HuH-7.5 (cell line): Measurements from ENCODE around the gene NECTIN1.

Experiments used
- DNase-seq: peaks from one replicate; pipeline ENCODE4 v3.0.0; 2011; ENCODE audit warnings: low spot score

The NECTIN1 gene

DNA sequence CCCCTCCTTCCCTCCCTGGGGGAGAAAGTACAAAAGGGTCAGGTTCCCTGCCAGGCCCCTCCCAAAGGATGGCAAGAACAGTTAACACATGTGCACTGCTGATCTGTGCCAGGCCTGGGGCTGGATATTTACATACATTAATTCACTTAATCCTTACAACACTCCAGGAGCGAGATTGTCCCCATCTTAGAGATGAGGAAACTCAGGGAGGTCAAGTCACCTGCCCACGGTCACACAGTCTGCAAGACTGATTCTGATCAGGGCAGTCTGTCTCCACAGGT lies 36.5 kb downstream of the NECTIN1 start:
- DNase-seq = no peak

DNA sequence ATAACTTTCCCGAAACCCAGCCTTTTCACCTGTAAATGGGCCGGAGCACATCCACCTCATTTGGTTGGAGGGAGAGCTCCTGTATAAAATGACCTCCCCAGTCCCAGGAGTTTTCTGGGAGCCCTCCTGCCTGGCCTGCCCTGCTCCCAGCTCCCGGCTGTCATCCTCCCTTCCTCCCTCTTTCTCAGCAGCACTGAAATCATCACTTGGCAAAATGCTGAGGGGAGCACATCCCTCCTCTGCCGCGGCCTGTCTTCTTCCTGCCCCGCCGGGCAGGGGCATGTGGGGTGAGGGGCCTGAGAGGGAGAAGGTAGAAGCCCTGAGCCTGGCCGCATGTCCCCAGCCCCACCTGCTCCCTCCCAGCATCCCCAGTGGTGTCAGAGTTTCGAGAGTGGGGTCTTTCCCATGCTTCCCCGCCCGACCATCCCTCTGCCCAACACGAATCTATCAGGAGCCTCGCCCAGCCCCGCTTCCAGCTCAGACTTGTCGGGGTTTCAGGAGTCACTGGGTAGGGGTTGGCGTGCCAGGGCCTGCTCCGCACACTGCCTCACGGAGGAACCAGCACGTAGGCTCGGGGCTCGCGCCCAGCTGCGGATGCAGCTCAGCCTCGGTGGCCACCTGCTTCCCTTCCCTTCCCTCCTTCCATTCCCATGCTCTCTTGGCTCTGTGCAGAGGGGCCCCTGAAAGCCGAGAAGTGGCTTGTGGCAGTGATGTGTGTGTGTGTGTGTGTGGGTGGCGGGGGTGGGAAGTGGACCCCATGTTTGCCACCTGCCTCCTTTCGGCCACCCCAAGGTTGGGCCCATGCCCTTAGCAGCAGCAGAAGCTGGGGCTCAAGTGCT lies 37.1 kb downstream of the NECTIN1 start:
- no peak for DNase-seq

DNA sequence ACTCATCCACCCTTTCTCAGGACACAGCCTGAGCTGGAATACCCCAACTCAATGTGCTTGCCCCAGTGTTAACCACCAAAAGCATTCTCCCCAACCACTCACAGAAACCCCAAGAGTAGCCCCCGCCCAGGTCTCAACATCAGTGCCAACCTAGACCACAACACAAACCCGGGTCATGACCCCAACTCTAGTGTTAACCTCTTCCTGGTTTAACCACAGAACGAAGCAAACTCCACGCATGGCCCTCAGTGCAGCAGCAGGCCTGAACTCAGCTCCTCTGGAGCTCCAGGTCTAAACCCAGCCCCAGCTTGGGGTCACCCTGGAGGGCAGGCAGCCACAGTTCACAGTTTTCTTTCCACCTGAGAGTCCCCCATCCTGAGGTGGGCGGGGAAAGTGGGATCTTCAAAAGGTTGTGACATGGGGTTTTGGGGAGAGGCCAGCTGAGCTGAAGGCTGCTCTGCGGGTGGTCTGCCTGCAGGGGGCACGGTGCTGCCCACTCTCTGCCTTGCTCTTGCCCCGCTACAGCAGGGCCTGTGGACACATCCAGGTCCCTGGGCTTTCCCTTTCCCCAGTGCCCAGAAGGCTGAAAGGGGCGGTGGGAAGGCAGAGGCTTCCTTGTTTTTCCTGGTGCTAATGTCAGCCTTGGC lies 37.9 kb downstream of the NECTIN1 start:
- no peak for DNase-seq

DNA sequence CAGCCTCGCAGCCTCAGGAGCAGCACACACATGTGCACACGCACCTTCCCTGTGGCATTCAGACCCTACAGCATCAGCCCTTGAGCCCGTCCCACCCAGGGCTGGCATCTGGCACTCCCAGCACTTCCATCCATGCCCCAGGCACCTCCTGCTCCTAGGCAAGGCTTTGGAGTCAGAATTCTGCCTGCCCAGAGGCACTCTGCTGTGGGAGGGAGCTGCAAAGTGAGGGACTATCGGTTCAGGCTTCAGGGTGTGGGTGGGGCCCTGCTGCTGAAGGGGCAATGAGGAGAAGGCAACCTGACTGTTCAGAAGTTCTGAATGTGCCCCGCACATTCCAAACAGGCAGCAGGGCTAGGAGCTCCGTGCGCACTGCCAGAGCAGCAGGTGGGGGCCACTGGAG lies 39.7 kb downstream of the NECTIN1 start:
- no peak for DNase-seq

DNA sequence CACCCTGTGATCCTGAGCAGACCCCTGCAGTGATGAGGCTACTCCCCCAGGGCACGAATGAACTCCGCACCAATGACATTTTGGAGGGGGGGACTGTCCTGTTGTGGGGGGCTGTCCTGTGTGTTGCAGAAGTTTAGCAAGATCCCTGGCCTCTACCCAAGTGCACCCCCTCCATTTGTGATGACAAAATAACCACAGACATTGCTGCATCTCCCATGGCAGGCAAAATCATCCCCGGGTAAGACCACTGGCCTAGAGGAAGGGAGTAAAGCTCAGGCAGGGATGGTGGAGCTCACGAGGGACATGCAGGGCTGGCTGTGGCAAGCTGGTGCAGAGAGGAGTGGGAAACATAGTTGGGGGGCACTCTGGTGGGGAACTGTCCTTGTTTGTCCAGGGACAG lies 40.6 kb downstream of the NECTIN1 start:
- DNase-seq = no peak

DNA sequence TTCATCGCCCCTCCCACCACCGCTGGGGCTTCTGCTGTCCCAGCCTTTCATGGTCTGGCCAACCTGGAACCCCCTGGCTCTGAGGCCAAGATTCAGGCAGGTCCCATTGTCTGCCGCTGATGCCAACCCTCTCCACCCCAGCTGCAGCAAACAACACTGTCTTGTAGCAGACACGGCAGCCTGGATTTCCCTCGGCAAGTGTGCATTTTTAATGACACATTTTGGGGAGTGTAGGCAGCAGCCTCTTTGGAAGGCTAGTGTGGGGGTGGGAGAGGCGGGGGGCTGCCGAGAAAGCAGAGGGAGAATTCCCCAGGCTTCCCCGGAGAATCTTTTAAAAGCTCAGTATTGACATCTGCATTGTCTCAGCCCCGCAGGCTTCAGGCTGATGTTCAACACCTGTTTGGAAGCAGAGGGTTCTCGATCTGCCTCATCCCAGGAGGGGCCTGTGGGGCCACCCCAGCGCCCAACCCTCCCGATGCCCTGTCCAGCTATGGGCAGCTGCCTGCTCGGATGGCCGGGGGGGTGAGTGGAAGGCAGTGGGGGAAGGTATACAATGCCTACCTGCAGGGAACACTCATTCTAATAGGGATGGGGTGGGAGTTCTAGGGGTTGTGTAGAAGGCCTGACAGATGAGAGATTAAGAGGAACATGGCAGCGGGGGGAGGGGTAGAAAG lies 41.5 kb downstream of the NECTIN1 start:
- no peak for DNase-seq

DNA sequence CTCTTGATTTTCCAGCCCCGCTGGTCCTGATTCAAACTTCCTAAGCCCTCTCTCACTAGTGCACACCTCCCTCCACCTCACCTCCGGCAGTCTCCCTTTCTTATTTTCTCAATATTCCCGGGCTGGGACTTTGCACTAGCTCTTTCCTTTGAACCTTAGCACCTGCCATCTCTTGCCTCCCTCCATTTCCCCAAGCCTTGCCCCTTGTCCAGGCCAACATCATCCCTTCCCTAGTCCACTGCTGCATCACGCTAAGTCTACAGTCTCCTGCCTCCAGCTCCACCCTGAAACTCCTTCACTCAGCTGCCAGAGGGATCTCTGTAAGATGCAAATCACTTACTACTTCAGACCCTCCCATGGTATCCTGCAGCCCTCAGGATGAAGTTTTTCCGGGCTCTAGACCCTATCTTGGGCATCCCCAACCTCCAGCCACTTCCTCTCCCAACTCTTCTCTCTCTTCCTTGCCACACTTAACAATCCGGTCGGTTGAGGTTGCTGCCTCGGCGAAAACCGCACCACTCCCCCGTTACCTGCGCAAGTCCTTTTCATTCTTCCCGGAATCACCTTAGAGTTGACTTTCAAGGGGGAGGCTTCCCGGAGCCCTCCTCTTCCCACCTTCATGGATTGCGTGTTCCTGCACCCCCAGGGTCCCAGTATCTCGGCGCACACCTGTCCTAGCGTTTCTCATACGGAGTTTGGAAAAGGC lies 42.7 kb downstream of the NECTIN1 start:
- DNase-seq = no peak

DNA sequence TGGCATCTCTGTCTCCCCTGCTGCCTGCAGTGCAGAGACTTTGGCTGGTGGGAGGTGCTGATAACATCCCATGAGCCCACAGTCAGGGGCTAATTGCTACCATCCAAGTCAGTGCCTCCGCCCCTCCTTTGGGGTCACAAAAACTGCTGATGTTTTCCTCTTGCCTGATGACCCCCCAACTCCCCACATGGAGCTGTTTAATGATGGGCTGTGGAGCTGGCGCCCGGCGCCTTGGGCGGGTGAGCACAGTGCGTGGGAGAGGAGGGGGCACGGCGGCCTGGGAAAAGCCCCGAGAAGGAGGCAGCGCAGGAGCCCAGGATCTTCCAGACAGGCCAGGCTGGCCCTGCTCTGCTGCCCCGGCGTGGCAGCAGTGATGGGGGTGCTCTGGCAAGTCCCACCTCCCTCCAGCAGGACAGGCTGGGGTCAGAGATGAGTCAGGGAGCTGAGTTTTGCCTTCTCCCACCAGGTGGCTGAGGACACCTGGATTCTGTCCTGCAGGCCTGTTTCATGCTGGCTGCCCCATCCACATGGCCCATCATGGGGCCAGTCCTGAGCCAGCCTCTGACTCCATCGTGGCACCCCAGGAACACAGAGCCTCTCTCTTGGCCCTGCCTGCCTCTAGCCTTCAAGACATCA lies 43.8 kb downstream of the NECTIN1 start:
- no peak for DNase-seq

DNA sequence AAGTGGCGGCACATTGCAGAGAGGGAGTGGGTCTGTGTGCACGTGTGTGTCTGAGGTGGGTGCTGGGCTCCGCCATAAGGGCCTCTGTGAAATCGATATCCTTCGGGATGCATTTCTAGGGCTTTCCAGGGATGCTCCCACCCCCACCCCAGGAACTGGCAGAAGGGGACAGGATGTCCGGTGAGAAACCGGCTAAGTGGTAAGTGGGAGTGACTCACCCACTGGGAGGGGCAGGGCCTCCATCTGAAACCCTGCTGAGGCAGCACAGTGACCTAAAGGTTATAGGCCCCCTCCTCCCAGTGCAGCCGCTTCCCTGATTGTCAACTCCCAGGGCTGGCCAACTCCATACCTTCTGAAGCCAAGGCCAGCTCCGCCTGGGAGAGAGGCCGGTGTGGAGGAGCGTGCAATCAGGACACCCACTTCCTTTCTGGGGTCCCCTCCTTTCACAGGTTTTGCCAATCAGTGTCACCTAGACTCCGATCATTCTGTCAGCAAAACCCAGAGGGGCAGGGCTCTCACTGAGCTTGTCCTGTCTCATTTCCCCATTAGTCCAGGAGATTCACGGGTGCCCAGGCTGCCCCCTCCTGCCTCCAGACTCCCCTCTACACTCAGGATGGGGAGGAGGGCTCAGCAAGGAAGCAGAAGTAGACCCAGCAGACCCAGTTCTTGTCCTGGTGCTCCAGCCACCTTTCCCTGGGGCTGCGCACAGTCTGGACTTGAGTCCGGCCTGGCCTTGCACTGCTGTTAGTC lies 44.5 kb downstream of the NECTIN1 start:
- DNase-seq = no peak

DNA sequence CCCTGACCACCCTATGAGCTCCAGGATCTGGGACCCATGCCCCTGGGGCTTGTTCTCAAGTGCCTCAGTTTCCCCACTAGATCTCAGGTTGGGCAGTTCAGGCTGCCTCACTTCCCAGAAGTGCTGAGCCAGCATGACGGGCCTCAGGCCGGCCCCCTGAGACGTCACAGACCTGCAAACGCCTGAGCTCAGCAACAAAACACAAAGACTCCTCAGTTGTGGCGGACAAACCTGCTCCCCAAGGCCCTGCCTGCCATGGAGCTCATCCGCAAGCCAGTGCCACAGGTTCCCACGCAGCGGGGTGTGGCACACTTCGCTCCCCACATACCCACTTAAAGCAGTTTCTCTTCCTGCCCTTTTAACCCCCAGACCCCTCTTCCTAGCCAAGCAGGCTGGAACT lies 45.2 kb downstream of the NECTIN1 start:
- DNase-seq = no peak

DNA sequence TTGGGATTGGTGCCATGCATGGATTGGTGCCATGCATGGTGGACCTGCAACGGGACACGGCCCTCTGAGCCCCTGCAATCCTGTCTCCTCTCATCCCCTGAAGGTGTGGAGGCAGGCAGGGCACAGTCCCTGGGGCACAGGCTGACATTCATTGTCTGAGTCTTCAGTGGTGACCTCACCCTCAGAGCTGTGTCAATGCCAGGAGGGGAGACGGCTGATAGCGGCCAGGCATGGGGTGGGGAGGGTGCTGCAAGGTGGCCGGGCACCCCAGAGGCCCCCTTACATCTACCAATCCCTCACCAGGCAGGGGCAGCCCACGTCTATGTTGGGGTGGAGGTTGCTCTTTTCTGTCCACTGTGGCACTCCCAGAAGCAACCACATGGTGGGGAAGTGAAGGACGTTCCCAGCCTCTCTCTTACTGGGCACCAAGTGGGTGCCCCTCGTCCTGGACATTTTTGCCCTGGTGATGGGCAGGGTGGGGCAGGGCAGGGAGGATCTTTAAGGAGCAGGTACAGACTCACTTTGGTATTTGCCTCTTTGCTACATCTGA lies 47.6 kb downstream of the NECTIN1 start:
- DNase-seq = no peak

DNA sequence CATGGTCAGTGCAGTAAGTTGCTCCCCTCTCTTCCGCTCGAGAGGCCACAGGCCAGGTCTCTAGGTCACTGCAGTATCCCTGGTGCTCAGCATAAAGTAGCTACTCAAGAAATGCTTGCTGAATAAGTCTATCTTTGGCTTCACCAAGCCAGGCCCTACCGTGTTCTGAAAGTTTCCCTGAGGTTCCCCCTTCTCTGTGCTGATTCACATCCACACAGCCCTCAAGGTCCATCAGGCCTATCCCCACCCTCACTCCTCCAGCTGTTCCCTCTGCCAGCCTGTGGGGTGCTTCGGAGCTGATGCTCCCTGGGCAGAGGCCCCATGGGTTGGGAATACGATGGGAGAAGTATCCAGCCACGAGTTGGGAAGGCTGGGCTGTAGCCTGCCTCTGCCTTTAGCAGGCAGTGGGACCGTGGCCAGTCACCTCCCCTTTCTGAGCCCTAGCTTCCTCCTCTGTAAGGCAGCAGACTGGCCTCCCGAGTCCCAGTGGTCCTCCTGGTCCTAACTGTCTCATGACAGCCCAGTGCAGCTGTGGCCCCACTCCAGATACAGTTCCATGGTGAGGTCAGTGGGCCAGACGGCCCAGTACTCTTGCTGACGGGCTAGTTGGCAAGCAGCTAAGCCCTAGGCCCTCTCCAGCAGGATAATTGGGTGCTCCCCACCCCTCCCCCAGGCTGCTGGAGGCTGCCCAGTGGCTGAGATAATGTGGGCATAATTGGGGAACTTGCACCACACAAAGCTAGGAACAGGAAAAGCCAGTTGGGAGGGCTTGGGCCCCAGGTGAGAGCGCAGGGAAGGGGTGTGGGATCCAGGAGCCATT lies 48.2 kb downstream of the NECTIN1 start:
- no peak for DNase-seq

DNA sequence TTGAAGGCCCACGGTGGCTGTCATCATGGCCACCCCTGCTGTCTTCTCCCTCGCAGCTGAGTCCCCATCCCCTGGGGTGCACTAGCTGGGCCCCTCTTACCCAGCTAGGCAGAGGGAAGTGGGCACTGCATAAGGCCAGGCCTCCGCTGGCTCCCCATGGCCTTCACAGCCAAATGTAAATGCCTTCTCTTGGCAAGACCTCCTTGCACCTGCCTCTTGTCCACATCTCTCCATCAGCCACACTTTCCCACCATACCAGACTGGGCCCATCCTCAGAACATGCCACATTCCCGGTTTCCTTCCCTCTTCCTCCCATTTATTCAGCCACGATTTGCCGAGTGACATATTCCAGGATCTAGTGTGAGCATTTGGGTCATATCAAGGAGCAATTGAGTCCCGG lies 49.7 kb downstream of the NECTIN1 start:
- no peak for DNase-seq

DNA sequence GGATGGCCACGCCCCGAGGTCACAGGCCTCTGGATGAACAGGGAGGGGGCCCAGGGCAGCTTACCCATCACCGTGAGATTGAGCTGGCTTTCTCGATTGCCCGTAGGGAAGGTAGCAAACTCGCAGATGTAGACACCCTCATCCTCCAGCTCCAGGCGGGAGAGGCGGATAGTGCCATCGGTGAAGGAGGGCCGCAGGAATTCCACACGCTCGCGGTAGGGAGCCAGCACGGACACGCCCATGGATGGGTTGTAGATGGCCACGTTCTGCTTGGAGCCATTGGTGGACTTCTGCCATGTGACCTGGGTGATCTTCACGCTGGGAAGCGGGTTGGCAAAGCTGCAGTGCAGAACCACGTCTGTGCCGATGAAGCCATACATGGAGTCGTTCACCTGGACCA lies 50.6 kb downstream of the NECTIN1 start:
- DNase-seq = no peak

DNA sequence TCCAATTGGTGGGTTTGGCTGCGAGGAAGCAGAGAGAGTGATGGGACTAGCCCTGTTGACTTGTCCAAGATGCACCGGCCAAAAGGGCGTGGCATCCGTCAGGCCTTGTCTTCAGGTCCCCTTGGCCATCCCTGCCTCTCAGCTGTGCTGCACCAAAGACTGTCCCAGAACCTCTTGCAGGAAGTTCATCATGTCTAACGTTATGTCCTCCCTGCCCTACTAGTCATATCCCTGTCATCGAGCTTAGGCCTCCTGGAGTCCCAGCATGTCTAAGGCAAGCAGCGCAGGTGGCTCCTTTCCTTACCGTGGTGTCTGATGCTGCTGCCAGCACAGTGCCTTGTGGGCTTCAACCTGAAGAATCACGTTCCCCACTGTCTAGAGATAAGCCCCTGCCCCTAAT lies 51.2 kb downstream of the NECTIN1 start:
- DNase-seq = no peak

DNA sequence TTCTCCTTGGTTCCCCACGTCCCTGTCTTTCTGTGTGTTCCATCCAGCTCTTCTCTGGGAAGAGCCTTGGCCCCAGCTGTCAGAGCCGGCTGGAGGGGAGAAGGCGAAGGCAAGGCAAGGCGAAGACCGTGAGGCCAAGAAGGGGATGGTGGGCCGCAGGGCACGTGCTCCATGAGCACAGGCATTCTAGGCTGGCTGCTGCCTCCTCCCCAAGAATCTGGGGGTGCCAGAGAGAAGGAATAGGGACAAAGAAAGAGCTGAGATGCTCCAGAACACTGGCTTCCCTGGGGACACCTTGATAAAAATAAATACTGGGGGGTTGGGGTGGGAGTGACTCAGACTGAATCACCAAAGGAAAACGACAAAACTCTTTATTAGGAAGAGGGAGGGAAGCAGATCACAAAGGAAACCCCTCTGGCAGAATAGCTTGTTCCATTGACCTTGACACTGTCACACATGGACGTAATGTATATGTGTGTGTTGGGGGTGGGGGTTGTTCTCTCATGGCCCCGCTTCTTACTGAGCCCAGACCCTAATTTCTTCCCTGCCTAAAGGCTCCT lies 52.5 kb downstream of the NECTIN1 start:
- no peak for DNase-seq

DNA sequence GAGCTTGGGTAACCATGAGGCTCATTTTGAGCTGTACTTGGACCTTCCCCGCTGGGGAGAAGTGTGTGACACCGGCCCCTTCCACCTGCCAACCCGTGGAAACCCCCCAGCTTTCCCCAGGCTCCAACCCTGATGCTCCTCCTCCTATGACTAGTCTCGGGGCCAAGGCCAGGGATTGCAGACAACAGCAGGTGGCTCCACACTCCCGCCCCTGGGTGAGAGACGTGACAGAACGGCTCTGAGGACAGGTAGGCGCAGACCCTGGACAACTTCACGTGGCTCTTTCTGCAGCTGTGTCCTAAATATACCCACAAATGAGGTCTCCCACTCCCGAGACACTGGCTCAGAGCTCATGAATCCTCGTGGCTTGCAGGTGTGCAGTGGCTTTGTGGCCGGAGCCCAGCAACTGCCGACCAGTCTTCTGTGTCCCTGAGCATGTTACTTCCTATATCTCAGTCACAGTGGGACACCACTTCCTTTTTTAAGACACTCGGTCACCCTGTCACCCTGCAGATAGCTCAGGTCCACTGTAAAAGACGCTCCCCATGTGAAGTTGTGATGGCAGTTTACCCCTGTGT lies 55.2 kb downstream of the NECTIN1 start:
- no peak for DNase-seq

DNA sequence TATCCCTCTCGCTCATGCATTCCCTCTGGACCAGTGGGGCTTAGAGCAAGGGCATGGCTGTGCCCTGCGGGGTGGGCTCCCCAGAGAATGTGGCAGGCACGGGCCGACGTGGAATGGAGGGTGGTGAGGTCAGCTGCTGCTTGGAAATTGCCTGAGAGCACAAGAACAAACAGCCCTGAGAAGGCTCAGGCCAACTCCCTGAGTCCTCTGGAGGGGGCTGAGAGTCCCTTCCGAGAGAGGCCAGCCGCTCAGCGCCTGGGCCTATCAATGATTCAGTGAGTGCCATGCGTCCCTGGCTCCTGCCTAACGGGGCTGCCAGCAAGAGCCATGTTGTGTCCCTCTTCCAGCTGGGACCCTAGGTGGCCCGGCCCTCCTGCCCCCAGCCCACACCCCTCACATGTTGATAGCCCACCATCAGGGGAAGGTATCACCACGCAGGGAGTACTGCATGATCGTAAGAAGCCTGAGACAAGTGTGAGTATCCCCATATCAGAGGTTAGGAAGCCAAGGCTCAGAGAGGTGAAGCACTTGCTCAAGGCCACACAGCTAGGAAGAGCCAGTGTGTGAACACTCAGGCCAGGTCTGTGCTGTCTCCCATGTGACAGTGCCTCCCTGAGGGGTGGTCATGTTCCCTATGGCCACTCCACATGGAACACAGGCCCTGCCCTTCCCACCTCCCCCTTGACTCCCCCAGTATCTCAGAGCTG lies 55.8 kb downstream of the NECTIN1 start:
- no peak for DNase-seq

DNA sequence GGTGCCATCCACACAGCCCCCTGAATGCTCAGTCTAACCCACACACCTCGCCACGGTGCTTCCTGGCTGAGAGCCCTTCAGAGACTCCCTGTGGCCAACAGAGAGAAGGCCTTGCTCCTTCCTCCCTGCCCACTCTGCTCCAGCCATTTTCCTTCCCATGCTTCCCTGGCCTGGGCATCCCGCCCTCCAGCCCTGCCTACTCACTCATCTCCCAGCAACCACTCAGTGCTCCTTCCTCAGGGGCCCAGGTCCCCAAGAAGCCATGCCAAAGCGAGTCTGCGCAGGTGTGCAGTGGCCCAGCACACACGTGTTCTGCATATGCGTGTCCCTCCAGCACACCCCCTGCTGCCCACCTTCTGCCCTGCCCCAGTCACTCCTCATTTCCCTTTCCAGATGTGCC lies 56.4 kb downstream of the NECTIN1 start:
- no peak for DNase-seq
